Measurements from ENCODE around the gene KCTD16.

KCTD16 gene

DNA sequence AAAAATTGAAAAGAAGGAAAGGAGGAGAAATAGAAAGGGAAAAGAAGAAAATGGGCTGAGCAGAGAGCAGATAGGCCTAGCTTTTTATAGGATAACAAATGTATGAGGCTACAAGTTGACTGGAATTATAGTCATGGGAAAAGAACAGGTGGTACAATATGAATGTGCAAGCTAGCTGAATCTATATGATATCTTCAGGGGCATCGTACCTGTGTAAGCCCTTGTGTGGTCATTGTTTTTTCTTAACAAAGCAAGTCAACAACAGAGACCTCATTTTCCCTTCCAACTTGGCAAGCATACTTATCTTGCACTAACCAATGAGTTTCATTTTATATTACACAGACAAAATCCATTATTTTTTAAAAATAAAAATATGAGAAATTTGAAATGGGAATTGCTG is 259.2 kb downstream of the KCTD16 start:
- Histone ChIP-seq H3K27ac (ENCODE audit: low read depth, low read length) (no peak overlapping the region), H3K27me3 (ENCODE audit: control insufficient read depth in 1 of 2, insufficient read depth in 2 of 2, low read length in 2 of 2) (no peaks in the 10 kb centered on the region), H3K9ac (ENCODE audit: low read depth in 1 of 2, low read length in 2 of 2) (no peak overlapping the region), H3K9me3 (ENCODE audit: control insufficient read depth in 1 of 2, low read length in 2 of 2) (no peaks in the 10 kb centered on the region), H3K36me3 (ENCODE audit: control insufficient read depth in 1 of 2, insufficient read depth in 2 of 2, low read length in 2 of 2) (no peaks in the 10 kb centered on the region), H3K4me3 (ENCODE audit: low read depth in 1 of 2, low read length in 2 of 2) (no peak overlapping the region), H3K4me1 (ENCODE audit: control insufficient read depth in 1 of 2, insufficient read depth in 2 of 2, low read length in 2 of 2) (no peaks in the 10 kb centered on the region)

DNA sequence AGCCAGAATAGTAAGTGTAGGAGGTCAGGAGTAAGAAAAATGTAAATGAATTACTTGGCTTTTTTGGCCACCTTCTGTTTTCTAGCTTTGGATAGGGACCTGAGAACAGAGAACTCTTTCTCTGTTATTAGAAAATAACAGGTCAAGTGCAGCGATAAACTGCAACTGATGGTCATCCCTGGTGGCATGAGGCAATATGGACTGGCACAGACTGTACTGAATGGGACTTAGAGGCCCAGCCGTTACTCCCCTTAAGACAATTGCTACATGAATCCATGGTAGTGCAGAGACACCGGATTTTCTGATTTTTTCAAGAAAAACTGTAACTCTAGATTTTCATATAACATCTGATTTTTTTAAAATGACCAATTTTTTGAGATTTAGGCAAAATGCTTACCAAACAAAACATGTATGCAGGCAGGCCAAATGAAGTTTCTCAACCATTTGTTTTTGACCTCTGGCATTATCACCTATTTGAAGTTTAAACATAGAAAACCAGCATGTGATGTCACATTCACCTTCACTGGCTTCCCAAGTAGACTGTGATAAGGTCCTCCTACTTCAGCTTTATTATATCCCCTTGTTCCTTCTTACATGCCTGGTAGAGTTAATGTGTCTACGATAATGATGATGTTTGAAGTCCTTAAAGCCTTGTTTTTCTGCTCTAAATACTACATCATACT is 262.6 kb downstream of the KCTD16 start:
- H3K36me3 ChIP-seq (ENCODE audit: control insufficient read depth in 1 of 2, insufficient read depth in 2 of 2, low read length in 2 of 2), result no peaks in the 10 kb centered on the region
- H3K27ac ChIP-seq (ENCODE audit: low read depth, low read length), result no peak overlapping the region
- H3K9me3 ChIP-seq (ENCODE audit: control insufficient read depth in 1 of 2, low read length in 2 of 2), result no peaks in the 10 kb centered on the region
- H3K4me1 ChIP-seq (ENCODE audit: control insufficient read depth in 1 of 2, insufficient read depth in 2 of 2, low read length in 2 of 2), result no peaks in the 10 kb centered on the region
- no peaks in the 10 kb centered on the region for H3K27me3 ChIP-seq (ENCODE audit: control insufficient read depth in 1 of 2, insufficient read depth in 2 of 2, low read length in 2 of 2)
- H3K9ac ChIP-seq (ENCODE audit: low read depth in 1 of 2, low read length in 2 of 2), result no peak overlapping the region
- H3K4me3 ChIP-seq (ENCODE audit: low read depth in 1 of 2, low read length in 2 of 2), result no peak overlapping the region

GRCh38 chr5:144433893-144434292 is 263.2 kb downstream of the KCTD16 start:
- H3K9ac ChIP-seq (ENCODE audit: low read depth in 1 of 2, low read length in 2 of 2), result no peak overlapping the region
- no peaks in the 10 kb centered on the region for H3K36me3 ChIP-seq (ENCODE audit: control insufficient read depth in 1 of 2, insufficient read depth in 2 of 2, low read length in 2 of 2)
- H3K4me1 ChIP-seq (ENCODE audit: control insufficient read depth in 1 of 2, insufficient read depth in 2 of 2, low read length in 2 of 2), result no peaks in the 10 kb centered on the region
- no peak overlapping the region for H3K4me3 ChIP-seq (ENCODE audit: low read depth in 1 of 2, low read length in 2 of 2)
- no peaks in the 10 kb centered on the region for H3K9me3 ChIP-seq (ENCODE audit: control insufficient read depth in 1 of 2, low read length in 2 of 2)
- H3K27ac ChIP-seq (ENCODE audit: low read depth, low read length), result no peak overlapping the region
- no peaks in the 10 kb centered on the region for H3K27me3 ChIP-seq (ENCODE audit: control insufficient read depth in 1 of 2, insufficient read depth in 2 of 2, low read length in 2 of 2)

GRCh38 chr5:144436007-144436406 is 265.3 kb downstream of the KCTD16 start:
- no peaks in the 10 kb centered on the region for H3K27me3 ChIP-seq (ENCODE audit: control insufficient read depth in 1 of 2, insufficient read depth in 2 of 2, low read length in 2 of 2)
- no peaks in the 10 kb centered on the region for H3K36me3 ChIP-seq (ENCODE audit: control insufficient read depth in 1 of 2, insufficient read depth in 2 of 2, low read length in 2 of 2)
- no peak overlapping the region for H3K27ac ChIP-seq (ENCODE audit: low read depth, low read length)
- no peak overlapping the region for H3K4me3 ChIP-seq (ENCODE audit: low read depth in 1 of 2, low read length in 2 of 2)
- H3K9ac ChIP-seq (ENCODE audit: low read depth in 1 of 2, low read length in 2 of 2), result no peak overlapping the region
- H3K9me3 ChIP-seq (ENCODE audit: control insufficient read depth in 1 of 2, low read length in 2 of 2), result no peaks in the 10 kb centered on the region
- H3K4me1 ChIP-seq (ENCODE audit: control insufficient read depth in 1 of 2, insufficient read depth in 2 of 2, low read length in 2 of 2), result no peaks in the 10 kb centered on the region

GRCh38 chr5:144438237-144438636 is 267.6 kb downstream of the KCTD16 start:
- Histone ChIP-seq H3K9ac (ENCODE audit: low read depth in 1 of 2, low read length in 2 of 2) (no peak overlapping the region), H3K27ac (ENCODE audit: low read depth, low read length) (no peak overlapping the region), H3K27me3 (ENCODE audit: control insufficient read depth in 1 of 2, insufficient read depth in 2 of 2, low read length in 2 of 2) (no peaks in the 10 kb centered on the region), H3K36me3 (ENCODE audit: control insufficient read depth in 1 of 2, insufficient read depth in 2 of 2, low read length in 2 of 2) (no peaks in the 10 kb centered on the region), H3K4me3 (ENCODE audit: low read depth in 1 of 2, low read length in 2 of 2) (no peak overlapping the region), H3K9me3 (ENCODE audit: control insufficient read depth in 1 of 2, low read length in 2 of 2) (peaks cover 0 to 3% of the 10 kb centered on the region in 2 donors), H3K4me1 (ENCODE audit: control insufficient read depth in 1 of 2, insufficient read depth in 2 of 2, low read length in 2 of 2) (no peaks in the 10 kb centered on the region)

DNA sequence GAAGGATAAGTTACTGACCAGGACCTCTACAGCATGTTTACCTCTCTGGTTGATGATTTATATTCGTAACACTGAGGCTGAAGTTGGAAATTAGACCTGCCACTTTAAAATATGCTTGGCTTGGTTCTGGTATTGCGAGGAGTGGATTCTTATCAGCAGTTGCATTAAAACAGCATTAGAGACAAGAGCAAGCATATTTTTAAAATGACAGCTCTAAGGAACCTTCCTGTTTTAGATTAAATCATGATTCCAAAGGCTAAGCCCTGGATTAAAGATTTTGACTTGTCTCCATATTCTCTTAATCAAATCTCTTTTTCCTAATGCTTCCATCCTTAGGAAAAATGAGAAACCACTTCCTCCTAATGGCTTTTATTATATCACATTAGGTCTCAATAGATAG is 277.8 kb downstream of the KCTD16 start:
- no peaks in the 10 kb centered on the region for H3K9me3 ChIP-seq (ENCODE audit: control insufficient read depth in 1 of 2, low read length in 2 of 2)
- no peak overlapping the region for H3K4me3 ChIP-seq (ENCODE audit: low read depth in 1 of 2, low read length in 2 of 2)
- H3K27me3 ChIP-seq (ENCODE audit: control insufficient read depth in 1 of 2, insufficient read depth in 2 of 2, low read length in 2 of 2), result no peaks in the 10 kb centered on the region
- no peak overlapping the region for H3K27ac ChIP-seq (ENCODE audit: low read depth, low read length)
- no peak overlapping the region for H3K9ac ChIP-seq (ENCODE audit: low read depth in 1 of 2, low read length in 2 of 2)
- no peaks in the 10 kb centered on the region for H3K4me1 ChIP-seq (ENCODE audit: control insufficient read depth in 1 of 2, insufficient read depth in 2 of 2, low read length in 2 of 2)
- H3K36me3 ChIP-seq (ENCODE audit: control insufficient read depth in 1 of 2, insufficient read depth in 2 of 2, low read length in 2 of 2), result no peaks in the 10 kb centered on the region

- H3K27ac ChIP-seq (ENCODE audit: low read depth, low read length), result no peak overlapping the region
- no peak overlapping the region for H3K4me3 ChIP-seq (ENCODE audit: low read depth in 1 of 2, low read length in 2 of 2)
- no peaks in the 10 kb centered on the region for H3K27me3 ChIP-seq (ENCODE audit: control insufficient read depth in 1 of 2, insufficient read depth in 2 of 2, low read length in 2 of 2)
- no peaks in the 10 kb centered on the region for H3K4me1 ChIP-seq (ENCODE audit: control insufficient read depth in 1 of 2, insufficient read depth in 2 of 2, low read length in 2 of 2)
- H3K9ac ChIP-seq (ENCODE audit: low read depth in 1 of 2, low read length in 2 of 2), result no peak overlapping the region
- no peaks in the 10 kb centered on the region for H3K36me3 ChIP-seq (ENCODE audit: control insufficient read depth in 1 of 2, insufficient read depth in 2 of 2, low read length in 2 of 2)
- H3K9me3 ChIP-seq (ENCODE audit: control insufficient read depth in 1 of 2, low read length in 2 of 2), result no peaks in the 10 kb centered on the region
Observed at GRCh38 chr5:144451187-144451973, 280.7 kb downstream of the KCTD16 start.

DNA sequence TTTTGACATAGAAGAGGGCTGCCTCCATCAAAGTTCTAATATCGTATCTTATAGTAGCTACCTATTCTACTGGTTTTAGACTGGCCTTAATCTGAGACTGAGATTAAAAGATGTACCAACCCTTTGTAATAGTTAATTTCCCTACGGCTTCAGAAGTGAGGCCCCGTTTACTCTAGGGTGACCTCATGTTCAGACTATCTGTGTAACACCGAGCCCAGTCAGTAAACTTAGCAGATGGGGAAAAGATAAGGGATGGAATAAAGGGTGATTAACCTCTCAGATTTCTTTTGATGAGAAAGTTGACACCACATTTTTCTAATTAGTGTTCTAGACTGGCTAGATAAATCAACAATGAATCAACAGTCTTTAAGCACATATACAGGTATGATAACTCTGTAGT is 283.1 kb downstream of the KCTD16 start:
- no peak overlapping the region for H3K4me3 ChIP-seq (ENCODE audit: low read depth in 1 of 2, low read length in 2 of 2)
- no peaks in the 10 kb centered on the region for H3K27me3 ChIP-seq (ENCODE audit: control insufficient read depth in 1 of 2, insufficient read depth in 2 of 2, low read length in 2 of 2)
- H3K4me1 ChIP-seq (ENCODE audit: control insufficient read depth in 1 of 2, insufficient read depth in 2 of 2, low read length in 2 of 2), result no peaks in the 10 kb centered on the region
- no peaks in the 10 kb centered on the region for H3K9me3 ChIP-seq (ENCODE audit: control insufficient read depth in 1 of 2, low read length in 2 of 2)
- H3K36me3 ChIP-seq (ENCODE audit: control insufficient read depth in 1 of 2, insufficient read depth in 2 of 2, low read length in 2 of 2), result no peaks in the 10 kb centered on the region
- H3K27ac ChIP-seq (ENCODE audit: low read depth, low read length), result no peak overlapping the region
- no peak overlapping the region for H3K9ac ChIP-seq (ENCODE audit: low read depth in 1 of 2, low read length in 2 of 2)

DNA sequence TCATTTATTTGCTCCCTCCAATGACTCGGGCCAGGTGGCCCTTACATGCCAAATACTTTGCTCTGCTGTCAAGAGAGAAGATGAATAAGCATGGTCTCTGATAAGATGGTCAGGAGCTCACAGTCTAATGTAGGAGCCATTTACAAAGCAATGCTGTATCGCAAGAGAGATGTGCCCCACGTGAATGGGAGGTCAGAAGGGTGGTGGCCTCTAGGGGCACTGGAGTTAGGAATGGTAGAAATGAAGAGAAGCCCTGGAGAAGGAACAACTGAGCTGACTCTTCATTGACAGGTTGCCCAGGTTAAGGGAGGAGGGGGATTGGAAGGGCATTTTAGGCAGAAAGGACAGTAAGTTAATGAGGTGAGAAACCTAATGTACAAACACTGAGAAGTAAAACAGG is 286.5 kb downstream of the KCTD16 start:
- Histone ChIP-seq H3K9ac (ENCODE audit: low read depth in 1 of 2, low read length in 2 of 2) (no peak overlapping the region), H3K27me3 (ENCODE audit: control insufficient read depth in 1 of 2, insufficient read depth in 2 of 2, low read length in 2 of 2) (no peaks in the 10 kb centered on the region), H3K27ac (ENCODE audit: low read depth, low read length) (no peak overlapping the region), H3K36me3 (ENCODE audit: control insufficient read depth in 1 of 2, insufficient read depth in 2 of 2, low read length in 2 of 2) (no peaks in the 10 kb centered on the region), H3K4me3 (ENCODE audit: low read depth in 1 of 2, low read length in 2 of 2) (no peak overlapping the region), H3K9me3 (ENCODE audit: control insufficient read depth in 1 of 2, low read length in 2 of 2) (no peaks in the 10 kb centered on the region), H3K4me1 (ENCODE audit: control insufficient read depth in 1 of 2, insufficient read depth in 2 of 2, low read length in 2 of 2) (no peaks in the 10 kb centered on the region)

GRCh38 chr5:144458216-144458615 is 287.5 kb downstream of the KCTD16 start:
- no peak overlapping the region for H3K9ac ChIP-seq (ENCODE audit: low read depth in 1 of 2, low read length in 2 of 2)
- H3K27me3 ChIP-seq (ENCODE audit: control insufficient read depth in 1 of 2, insufficient read depth in 2 of 2, low read length in 2 of 2), result no peaks in the 10 kb centered on the region
- H3K4me1 ChIP-seq (ENCODE audit: control insufficient read depth in 1 of 2, insufficient read depth in 2 of 2, low read length in 2 of 2), result no peaks in the 10 kb centered on the region
- H3K4me3 ChIP-seq (ENCODE audit: low read depth in 1 of 2, low read length in 2 of 2), result no peak overlapping the region
- H3K36me3 ChIP-seq (ENCODE audit: control insufficient read depth in 1 of 2, insufficient read depth in 2 of 2, low read length in 2 of 2), result no peaks in the 10 kb centered on the region
- no peak overlapping the region for H3K27ac ChIP-seq (ENCODE audit: low read depth, low read length)
- H3K9me3 ChIP-seq (ENCODE audit: control insufficient read depth in 1 of 2, low read length in 2 of 2), result no peaks in the 10 kb centered on the region

All from duodenal mucosa (tissue), 2 donors.